ENCODE data around the gene ATF7.

GRCh38 chr12:53516758-53517455, 109.3 kb downstream of the ATF7 start:
- TF ChIP-seq CTCF (IDR thresholded peaks at IDR 0.05) (no peak), POLR2A (IDR thresholded peaks at IDR 0.05) (no peak), EP300 (IDR thresholded peaks at IDR 0.05) (no peak)
